ENCODE data around the gene CFAP74.
A peak's percentile ranks its signal among the peaks of the same experiment; 100 is the strongest.

CFAP74 gene, protein sequence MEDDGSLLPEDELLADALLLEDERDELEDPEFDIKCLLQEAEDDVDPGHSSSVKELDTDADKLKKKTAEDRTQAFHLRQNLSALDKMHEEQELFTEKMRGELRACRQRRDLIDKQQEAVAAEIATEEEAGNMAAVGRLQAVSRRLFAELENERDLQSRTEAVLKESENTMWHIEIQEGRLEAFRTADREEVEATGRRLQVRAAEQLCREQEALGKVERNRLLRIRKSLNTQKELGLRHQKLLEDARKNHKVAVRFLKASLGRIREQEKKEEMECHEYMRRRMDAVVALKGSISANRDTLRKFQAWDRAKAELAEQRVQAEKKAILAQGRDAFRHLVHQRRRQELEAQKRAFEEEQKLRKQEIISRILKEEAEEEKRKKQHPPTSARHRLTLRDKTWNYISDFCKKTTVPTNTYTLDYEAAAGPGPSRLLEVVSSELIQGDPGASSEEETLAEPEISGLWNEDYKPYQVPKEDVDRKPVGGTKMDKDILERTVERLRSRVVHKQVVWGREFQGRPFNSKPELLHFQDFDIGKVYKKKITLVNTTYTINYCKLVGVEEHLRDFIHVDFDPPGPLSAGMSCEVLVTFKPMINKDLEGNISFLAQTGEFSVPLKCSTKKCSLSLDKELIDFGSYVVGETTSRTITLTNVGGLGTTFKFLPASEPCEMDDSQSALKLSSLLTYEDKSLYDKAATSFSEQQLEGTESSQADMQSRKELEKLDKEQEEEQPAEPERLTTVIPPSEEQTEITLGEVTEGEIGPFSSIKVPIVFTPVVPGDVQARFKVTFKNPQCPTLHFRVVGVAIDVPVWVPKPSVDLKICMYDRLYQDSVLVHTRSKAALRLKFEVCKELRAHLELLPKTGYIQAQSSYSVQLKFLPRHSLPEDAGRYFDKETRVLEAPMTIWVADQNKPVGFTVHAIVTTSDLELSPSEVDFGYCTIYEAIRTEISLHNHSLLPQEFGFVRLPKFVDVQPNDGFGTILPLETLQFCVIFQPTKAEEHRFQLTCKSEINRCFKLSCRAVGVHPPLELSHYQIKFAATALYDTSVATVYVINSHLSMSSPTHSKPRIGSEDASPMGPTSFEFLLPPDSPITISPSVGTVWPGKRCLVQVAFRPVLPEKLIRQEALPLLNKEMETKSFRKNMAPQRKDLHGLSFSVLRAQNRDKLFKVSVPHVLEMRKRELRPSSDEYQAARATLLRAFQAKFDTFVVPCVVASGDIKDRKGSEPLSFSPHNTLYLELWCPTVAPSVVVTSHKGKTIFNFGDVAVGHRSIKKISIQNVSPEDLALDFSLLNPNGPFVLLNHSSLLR (N-terminal part only)

DNA sequence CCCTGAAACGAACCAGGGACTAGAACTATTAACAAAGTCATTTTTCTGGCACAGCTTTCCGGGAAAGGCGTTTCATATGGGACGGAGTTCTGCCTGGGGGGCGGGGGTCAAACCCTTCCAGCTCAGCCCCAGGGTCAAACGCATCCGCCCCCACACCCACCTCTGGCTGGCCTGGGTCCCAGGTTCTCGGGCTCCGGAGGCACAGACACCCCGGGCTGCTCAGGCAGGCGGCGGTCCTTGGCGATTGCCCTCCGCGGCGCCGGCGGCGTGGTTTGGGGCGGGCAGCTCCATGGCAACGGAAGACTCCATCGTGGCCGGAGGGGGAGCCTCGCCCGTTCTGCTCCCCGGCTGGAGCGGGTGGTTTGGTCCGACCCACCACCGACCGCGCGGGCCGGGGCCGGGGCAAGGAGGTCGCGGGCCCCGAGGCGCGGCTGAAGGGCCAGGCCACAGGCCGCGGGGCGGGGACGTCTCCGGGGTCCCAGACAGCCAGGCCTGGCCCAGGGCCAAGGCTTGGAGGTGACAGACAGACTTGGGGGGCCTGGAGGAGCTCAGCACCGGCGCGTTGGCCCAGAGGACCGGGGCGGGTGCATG, at the start of gene CFAP74:
TSS of gene CFAP74 (minus strand) at position 246 of the 591 bp plus-strand sequence. CDS start 12,830 bp downstream, outside the sequence.
- no peak for ATAC-seq

DNA sequence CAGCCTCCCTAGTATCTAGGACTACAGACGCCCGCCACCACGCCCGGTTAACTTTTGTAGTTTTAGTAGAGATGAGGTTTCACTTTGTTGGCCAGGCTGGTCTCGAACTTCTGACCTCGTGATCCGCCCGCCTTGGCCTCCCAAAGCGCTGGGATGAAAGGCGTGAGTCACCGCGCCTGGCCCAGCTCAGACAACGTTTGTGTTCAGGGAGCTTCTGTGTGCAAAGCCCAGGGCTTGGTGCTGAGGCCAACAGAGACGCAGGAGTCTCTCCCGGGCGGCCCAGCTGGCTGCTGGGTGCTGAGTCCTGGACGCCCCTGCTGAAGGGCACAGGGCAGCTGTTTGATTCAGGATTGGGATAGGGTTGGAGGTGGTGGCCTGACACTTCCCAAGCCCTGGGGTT, 49.6 kb upstream of the CFAP74 start:
- no peak for ATAC-seq

DNA sequence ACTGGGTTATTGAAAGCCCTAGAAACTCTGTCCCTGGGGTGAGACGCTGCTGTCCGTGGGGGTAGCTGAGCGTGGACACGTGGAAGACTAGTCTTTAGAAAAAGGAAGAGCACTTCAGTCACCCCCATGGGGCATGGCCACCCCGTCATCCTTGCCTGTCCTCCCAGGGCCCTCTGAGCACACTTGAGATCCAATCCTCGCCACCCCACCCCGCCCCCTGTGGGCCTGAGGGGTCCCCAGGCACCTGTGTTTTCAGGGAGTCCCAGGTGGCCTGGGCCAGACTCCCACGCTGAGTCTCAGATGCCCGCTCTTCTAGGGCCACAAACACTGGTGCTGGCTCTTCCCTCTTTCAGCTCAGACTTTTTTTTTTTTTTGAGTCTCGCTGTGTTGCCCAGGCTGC, 49.2 kb upstream of the CFAP74 start:
- ATAC-seq: no peak

DNA sequence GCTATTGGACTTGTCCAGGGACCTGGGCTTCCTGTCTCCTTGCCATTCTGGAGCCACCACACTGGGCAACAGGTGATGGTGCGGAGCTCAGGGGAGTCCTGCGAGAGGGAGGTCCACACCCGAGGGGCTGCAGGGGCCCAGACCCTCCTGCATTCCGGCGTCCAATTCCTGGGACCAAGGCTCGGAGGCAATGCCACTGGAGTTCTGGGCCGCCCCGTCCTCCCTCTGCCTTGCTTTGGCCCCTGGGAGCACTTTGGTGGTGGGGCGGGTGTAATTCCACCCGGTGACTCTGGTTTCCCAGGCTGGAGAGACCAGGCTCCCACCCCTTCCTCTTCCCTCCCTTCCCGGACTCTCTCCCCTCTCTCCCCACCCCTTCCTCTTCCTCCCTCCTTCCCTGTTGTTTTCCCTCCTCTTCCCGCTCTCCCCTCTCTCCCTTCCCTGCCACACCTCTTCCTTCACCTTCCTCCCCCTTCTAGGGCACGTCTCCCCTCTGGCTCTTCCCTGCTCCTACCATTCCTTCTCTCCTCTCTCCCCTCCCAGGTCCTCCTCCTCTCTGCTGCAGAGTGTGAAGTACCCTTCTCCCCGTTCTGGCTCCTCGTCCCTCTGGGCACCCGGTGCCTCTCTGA, 48.6 kb upstream of the CFAP74 start:
- no peak for ATAC-seq

DNA sequence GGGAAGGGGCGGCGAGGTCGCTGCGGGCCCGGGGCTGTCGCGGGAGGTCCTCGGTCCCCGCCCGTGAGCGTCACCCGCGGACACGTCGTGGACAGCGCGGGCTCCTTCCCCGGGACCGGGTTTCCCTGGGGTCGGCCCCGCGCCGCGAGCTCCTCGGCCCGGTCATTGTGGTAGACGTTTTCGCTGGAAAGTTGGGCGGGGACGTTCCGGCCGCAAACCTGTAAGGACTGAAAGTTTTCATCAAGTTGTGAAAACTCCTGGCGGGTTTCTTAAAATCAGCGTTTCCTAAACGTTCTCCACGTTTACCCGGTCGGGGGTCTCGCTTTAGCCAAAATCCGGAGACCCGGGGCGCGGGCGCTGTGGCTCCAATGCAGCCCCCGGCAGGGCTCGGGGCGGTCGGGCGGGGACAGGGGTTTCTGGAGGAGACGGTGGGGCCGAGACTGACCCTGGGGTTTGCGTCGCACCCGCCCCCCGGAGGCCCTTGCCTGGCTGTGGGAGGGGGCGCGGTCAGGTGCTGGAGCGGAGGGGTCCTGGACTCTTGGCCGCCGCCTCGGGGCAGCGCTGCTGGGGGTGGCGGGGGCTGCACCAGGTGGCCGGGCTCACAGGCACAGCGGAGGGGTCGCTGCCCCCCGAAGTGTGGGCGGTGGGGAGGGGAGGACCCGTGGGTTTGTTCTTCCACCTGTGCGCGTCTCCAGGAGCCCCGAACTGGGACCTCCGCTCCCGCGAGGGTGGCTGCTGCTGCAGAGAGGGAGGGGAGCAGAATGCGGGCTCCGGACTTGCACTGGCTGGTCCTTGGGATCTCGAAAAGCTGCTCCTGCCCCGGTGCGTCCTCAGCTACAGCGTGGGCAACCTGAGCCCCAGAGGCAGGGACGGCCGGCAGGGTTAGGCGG, 47.5 kb upstream of the CFAP74 start:
- ATAC-seq: no peak

DNA sequence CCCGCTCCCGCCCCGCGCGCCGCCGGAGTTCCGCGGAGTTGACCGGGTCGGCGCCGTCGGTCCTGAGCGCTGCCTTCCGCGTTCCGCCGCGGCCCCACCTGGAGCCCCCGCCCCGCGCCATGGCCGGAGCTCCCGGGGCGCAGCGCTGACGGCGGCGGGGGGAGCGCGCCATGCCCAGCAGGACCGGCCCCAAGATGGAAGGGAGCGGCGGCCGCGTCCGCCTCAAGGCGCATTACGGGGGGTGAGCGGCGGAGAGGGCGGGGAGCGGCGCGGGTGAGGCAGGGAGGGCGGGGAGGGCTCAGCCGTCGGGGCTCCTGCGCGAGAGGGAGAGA, 46.8 kb upstream of the CFAP74 start:
- peak in 1 of 2 donors; percentile 21 for ATAC-seq

DNA sequence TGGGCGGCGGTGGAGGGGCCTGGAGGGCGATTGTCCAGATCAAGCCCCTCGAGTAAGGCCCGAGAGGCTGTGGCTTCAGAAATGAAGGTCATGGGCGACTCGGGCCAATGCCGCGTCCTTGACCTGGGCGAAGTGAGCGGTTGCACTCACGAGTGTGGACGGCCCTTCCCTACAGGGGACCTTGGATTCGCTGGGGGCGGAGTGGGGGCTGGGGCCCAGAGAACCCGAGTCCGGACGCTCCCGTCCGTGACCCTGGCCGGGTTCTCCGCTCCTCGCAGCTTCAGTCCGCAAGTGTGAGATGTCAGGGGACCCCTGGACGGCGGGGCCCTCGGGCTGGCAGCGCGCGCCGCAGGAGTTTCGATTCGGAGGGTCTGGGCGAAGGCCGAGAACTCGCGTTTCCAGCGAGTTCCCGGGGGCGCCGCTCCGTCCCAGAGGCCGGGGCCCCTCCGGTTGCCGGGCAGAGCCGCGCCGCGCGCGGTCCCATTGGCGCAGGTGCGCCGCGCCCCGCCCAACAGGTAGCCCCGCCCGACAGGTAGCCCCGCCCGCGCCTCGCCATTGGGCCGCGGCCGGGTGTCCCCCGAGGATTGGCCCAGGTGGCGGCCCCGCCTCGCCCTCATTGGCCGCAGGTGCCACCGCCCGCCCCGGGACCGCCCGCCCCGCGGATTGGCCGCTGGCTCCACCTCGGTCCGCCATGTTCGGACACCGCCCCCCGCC, 46.3 kb upstream of the CFAP74 start, which contains the start of gene PRKCZ:
TSS of gene PRKCZ (plus strand) at position 694 of the 714 bp plus-strand sequence. CDS start 220 bp downstream, outside the sequence.
- ATAC-seq: peak; percentile 94 to 96

DNA sequence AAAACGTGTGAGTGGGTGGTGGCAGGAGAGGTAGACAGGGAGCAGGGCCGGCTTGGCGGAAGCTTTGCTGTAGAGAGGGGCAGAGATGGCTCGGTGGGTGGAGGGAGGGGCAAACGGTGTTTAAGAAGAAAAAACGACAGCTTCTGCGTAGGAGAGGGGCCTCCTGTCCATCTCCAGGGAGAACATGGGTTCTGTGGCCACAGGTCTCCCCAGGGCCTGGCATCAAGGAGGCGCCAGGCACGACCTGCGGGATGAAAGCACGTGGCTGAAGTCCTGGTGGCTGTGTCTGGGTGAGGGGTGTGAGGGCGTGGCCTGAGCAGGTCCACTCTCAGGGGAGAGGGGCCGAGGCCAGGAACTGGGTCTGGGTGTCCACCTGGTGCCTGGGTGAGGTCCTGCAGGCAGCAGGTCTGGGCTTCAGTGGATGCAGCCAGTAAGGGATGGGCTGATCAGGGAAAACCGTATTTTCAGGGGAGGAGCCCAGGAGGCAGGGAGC, 45.7 kb upstream of the CFAP74 start:
- no peak for ATAC-seq

DNA sequence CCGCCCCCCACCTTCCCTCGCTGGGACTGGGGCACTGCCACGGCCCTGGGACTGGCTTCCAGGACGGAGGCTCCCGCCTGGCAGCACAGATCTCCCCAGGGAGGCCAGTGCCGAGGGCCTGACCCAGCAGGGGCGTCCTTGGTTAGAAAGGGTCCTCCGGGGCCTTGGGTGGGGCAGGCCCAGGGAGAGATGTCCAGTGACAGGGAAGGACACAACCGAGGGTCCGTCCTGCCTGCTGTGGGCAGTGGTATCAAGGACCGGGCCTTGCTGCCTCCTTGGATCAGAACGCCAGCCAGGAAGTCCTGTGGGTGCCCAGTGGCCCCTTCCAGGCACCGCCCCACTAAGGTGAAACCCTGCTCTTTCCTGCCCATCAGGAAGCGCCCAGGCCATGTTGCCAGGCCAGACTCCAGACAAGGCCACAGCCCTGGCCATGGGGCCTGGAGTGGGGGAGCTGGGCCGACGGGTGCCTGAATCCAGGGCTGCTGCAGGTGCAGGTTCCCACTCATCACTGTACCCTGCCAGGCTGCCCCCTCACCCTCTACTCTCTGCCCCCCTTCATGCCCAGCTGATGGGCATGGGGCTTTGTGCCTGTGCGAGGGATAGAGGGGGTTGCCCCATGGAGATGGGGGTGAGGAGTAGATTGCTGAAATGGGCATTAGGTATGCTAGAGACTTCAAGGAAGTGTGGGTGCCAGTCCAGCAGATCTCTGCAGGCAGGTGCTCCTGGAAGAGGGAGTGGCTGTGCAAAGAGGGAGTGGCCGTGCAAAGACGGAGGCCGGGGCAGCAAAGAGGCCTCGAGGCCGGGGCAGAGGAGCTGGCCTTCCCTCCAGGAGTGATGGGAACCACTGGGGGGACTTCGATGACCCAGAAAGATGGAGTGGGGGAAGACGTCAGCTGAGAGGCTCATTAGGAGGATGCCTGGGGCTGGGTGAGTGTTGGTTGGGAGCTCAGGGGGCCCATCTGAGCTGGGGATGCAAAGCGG, 44.5 kb upstream of the CFAP74 start:
- no peak for ATAC-seq

DNA sequence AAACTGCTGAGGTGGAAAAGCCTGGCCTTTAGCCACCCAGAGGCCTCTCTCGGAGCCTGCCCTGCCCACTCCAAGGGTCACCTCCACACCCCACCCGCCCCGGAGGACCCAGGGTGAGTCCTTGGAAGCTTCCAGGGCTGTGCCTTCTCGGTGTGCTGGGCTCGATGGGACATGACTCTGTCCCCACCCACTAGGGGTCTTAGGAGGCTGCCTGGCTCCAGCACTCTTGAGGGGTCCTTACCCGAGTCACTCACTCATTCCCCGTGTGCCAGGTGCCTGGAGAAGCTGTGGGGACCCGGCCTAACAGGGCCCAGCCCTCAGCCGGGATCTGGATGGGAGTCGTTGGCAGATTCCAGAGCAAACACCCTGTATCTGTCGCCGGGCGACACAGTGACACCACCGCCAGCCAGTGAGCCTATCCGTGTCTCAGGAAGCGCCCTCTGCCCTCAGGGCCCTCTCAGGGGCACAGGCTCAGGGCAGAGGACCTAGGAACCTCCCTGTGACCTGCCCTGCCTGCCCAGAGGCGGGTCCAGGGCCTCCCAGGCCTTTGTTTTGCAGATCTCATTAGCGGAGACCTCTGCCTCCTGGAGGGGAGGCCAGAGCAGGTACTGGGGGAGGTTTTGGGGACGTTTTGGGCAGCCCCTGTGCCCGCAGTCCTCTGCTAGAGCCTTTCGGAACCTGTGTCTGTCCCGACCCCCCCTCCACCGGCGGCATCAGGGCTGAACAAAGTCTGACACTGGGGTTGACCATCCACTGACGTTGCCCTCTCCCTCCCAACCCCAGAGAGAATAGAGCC, 43.6 kb upstream of the CFAP74 start:
- ATAC-seq: no peak

DNA sequence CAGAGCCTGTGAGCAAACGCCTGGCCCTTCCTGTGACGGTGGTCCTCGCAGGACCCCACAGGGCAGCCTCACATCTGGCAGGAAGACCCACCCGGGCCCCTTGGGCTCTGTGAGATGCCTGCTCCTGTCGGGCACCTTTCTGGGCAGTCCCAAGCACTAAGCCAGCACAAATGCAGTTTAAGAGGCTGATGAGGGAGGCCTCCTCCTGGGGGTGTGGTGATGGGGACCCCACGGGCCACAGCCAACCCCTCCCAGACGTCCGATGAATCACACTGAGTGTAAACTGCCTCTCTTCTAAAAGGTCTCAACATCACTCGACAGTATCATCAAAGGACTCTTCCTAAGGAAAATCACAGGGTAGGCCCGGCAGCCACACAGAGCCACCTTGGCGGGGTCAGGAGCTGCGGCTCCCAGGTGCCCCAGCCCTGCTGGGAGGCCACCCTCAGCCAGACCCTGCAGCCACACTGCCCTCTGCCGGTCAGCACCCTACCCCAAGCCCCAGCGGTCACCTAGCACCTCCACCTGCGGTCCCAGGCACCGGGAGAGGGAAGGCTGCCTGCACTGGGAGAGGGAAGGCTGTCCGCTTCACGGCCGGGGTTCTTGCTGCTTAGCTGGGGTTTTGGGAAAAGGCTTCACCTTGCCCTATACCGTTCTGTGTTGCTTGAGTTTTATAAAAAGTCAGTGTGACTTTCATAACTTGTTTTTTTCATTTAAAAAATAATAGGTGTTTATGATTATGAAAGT, 42.8 kb upstream of the CFAP74 start:
- no peak for ATAC-seq

DNA sequence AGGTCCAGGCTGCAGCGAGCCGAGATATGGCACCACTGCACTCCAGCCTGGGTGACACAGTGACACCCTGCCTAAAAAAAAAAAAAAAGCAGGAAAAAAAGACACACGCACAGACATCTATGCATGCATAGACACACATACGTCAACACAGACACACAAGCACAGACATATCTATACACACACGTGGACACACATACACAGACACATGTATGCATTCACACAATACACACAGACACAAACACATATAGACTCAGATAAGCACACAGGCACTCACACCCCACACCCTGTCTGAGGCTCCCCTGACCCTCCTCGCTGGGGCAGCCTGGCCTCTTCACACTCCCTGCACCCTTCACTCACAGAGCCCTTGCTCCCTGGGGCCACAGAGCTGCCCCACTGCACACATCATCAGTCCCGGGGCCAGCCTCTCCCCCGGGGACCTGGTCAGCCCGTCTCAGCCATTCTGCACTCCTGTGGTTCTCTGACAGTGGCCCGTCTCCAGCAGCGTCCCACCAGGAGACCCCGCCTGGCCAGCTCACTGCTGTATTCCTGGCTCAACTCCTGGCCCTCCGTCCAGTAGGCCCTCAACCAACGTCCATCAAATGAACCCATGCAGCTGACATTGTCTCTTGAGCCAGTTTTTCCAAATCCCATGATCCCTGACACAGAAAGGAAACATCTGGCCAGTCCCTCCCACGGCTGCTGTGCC, 42.0 kb upstream of the CFAP74 start:
- ATAC-seq: no peak

DNA sequence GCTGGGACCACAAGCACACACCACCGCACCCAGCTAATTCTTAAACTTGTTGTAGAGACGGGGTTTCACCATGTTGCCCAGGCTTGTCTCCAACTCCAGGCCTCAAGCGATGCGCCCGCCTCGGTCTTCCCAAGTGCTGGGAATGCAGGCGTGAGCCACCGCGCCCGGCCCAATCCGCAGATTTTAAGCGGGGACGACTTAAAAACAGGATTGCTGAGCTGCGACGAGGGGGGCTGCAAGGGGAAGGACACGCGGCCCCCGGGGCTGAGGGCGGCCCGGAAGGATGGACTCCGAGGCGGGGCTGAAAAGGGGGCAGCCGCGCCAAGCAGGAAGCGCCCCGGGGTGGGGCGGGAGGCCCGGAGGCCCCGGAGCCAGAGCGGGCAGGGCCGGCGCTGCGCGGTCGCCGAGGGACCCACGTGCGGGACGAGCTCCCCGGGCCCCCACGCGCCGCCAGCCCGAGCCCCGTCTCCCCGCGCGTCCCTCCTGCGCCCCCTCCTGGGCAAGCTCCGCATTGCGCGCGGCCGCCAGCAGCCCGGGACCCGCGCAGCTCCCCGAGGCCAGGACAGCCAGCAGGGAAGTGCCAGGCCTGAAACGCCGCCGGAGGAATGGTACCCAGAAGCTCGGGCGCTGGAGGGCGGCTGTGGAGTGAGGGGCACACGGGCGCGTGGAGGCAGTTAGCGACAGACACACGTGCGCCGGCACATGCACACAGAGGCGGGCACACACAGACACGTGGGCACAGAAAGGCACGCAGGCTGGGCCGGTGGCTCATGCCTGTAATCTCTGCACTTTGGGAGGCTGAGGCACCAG, 41.1 kb upstream of the CFAP74 start:
- ATAC-seq: peak; percentile 76 to 79

DNA sequence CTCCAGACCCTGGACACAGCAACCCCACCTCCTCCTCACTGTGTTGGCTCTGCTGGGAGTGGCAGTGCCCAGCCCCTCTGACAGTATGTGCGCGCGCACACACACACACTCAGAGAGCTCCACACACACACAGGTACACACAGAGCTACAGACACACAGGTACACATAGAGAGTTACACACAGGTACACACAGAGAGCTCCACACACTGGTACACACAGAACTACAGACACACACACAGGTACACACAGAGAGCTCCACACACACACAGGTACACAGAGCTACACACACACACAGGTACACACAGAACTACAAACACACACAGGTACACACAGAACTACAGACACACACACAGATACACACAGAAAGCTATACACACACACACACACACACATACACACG, 40.3 kb upstream of the CFAP74 start:
- ATAC-seq: no peak

Measured in activated CD4-positive, CD25-positive, alpha-beta regulatory T cell treated with anti-CD3 and anti-CD28 coated beads, Interleukin-2, amount 50 U/mL, for 24 hours (primary cell).